GM12864 (cell line): Measurements from ENCODE around the gene DENND1B.

Source experiments
- DNase-seq: peaks from one replicate; pipeline ENCODE4 v3.0.0-alpha.2; 2011; ENCODE audit warnings: low read depth
- H3K4me3 ChIP-seq: 2 replicates; pipeline ENCODE4 v1.5.1; 2011; ENCODE audit warnings: mild to moderate bottlenecking, low read depth, low read length, control low read depth
- TF ChIP-seq, protein P1 (sequence below): IDR thresholded peaks from 2 replicates; pipeline ENCODE4 v1.5.1; 2011; ENCODE audit warnings: low read depth, mild to moderate bottlenecking, moderate library complexity, low read length, control low read depth, inconsistent platforms; ENCODE audit errors: missing control alignments

The DENND1B gene

DNA sequence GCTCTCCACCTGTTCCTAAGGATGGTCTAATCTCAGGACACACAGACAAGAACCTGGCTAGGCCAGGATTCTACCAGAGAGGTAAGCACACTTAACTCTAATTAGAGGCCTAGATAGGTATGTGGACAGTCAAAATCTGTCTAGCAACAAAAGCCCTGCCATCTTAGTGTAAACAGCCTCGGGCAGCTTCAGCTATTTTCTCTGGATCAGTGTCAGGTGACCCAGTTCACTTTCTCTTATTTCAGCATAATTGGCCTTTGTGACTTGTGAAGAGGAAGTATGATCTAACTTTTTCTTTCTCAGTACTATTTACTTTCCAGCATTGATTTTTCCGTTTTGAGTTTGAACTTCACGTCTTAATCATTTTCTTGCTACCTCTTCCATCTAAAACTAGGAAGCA is 289.5 kb downstream of the DENND1B start:
- TF ChIP-seq, protein P1, sequence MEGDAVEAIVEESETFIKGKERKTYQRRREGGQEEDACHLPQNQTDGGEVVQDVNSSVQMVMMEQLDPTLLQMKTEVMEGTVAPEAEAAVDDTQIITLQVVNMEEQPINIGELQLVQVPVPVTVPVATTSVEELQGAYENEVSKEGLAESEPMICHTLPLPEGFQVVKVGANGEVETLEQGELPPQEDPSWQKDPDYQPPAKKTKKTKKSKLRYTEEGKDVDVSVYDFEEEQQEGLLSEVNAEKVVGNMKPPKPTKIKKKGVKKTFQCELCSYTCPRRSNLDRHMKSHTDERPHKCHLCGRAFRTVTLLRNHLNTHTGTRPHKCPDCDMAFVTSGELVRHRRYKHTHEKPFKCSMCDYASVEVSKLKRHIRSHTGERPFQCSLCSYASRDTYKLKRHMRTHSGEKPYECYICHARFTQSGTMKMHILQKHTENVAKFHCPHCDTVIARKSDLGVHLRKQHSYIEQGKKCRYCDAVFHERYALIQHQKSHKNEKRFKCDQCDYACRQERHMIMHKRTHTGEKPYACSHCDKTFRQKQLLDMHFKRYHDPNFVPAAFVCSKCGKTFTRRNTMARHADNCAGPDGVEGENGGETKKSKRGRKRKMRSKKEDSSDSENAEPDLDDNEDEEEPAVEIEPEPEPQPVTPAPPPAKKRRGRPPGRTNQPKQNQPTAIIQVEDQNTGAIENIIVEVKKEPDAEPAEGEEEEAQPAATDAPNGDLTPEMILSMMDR = no peak
- H3K4me3 ChIP-seq = no peak overlapping the region
- DNase-seq = no peak

DNA sequence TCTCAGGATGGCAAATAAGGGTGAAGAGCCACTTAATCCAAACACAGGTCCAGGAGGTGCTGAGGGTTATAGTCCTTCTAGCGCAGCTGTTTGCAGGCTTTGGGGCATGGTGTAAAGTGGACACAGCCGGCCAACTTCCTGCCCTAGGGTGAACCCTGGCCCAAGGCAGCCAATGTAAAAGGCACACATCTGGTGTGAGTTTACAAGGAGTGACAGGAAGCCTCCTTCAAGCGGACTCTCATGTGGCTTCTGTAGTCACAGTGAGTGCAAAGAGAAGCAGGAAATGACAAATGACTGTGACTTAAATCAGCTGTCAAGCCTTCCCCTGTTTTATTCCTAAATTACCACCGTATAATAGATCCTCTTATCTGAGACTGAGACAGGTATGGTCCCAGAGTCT is 294.2 kb downstream of the DENND1B start:
- H3K4me3 ChIP-seq = no peak overlapping the region
- TF ChIP-seq, protein P1 = no peak
- DNase-seq = no peak

DNA sequence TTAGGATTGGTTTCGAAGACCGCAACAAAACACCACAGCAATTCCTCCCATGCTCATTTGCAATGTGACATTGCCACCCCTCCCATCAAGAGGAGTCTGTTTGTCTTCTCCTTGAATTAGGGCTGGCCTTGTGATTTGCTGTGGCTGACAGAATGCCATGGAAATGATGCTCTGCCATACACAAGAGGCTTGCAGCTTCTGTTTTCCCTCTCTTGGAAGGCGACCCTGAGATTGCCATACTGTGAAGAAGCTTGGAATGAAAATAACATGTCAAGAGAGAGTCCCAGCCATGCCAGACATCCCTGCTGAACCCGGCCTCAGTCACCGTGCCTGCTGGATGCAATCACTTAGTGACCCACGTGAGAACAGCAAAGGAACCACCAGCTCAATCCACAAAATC is 294.8 kb downstream of the DENND1B start:
- TF ChIP-seq, protein P1 = no peak
- H3K4me3 ChIP-seq = no peak overlapping the region
- no peak for DNase-seq

DNA sequence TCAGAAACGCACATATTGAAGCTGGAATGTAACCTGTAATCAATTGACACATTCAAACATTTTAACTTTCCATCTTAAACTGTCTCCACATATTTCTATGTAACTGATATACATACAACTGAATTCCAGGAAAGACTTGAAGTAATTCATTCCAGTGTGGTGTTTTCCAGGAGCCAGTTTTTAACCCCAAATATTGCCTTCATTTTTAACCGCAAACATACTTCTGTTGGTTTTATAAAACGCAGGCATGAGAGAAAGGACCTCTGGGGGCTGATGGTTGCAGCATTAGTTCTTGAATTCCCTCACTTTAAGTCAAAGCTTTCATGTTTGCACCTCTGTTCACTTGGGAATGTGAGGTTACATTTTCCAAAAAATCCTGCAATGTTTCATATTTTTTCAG is 303.1 kb downstream of the DENND1B start:
- no peak for DNase-seq
- TF ChIP-seq, protein P1 = no peak
- H3K4me3 ChIP-seq = no peak overlapping the region

DNA sequence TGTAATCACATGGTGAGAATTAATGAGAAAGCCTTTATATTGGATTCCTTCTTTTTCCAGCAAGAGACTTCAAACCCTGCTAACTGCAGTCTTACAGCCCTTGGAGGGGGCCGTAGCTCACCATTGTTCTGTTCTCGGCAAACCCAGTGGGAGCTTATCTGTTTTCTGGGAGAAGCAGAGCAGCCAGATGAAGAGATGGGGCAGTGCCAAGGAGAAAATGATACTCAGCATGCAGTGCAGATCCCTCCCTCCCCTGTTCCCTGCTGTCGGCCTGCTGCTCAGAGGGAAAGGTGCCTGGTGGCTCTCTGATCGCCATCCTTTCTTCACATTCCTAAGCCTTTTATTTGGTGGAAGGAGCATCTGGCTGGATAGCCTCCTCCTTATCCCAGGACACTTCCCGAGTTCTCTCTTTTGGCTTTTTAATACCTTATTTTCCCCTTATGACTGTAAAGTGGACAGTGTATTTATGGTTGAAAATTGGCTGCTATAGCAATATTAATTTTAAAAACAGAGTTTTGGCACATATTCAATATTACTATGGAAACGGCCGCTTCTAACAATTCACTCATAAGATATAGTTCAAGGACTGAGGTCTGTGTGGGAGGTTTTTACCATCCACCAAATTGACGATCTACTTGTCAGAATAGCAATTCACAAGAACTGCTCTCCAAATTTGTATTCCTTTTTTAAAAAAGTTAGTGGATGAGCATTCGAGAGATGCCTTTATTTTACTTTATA is 303.9 kb downstream of the DENND1B start:
- TF ChIP-seq, protein P1 = no peak
- H3K4me3 ChIP-seq = no peak overlapping the region
- no peak for DNase-seq

DNA sequence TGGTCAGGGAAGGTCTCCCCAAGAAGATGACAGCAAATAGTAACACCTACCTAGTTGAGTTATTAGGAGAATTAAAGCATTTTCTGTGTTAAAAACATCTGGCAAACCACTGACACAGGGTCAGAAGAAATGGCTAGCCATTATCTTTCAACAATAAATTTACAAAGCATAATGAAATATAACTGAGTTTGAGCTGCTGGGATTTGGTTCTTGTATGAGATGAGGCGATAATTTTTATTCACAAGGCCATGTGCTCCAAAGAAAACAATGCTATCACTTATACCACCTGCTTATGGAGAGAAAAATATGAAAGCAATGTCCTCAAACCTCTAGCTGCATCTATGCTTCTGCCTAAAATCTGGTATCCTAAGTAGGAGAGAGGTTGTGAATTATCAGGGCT is 304.9 kb downstream of the DENND1B start:
- no peak for DNase-seq
- TF ChIP-seq, protein P1 = no peak
- H3K4me3 ChIP-seq = no peak overlapping the region

DNA sequence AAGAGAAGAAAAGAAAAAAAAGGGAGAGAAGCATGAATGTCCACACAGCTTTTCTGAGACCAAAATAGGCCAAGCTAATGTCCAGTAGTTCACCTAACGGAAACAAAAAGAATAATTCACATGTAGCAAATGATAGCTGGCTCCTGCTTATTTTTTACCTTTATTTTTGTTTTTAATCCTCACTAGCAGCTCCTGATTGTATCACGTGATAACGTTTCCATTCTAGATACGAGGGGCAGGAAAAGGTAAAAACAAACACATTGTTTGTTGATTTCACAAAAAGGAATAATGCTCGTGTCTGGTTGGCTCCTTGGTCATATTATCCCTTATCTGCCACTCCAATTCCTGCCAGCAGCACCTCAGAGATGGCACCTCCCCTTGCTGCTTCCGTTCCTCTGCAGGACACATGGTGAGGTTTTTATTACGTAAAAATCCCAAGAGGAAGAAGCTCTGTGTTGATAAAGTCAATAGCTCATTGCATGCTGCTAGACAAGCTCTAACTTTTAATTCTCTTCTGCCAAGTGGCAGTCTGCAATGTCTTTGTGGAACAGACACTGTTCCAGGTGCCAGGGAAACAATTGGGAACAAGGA is 305.6 kb downstream of the DENND1B start:
- H3K4me3 ChIP-seq = no peak overlapping the region
- DNase-seq = no peak
- TF ChIP-seq, protein P1 = no peak
